Heart right ventricle (tissue), 16 donors: Measurements from ENCODE around the gene HEBP2. TPM values are rescaled to one million over a fixed set of nuclear protein-coding genes. Genes with fewer than 3 reads are reported as not detected.
"Not testable (repeated sequence)": the region's sequence is repeated elsewhere in the genome, so short reads cannot be mapped to it uniquely, and the experiment has no call there.

Experiments
- ATAC-seq, 8 donors: fragments of 200-7000 bp; cut with Tn5 transposase; one replicate each; pipeline ENCODE4 v1.9.1; 2020; ENCODE audit warnings: mild to moderate bottlenecking in 8 of 8, moderate library complexity in 8 of 8, moderate number of reproducible peaks in 1 of 8
- DNase-seq, 2 donors: peaks; one replicate each; pipeline ENCODE4 v3.0.0-alpha.2; 2020
- H3K27ac ChIP-seq, 10 donors: fragments of 200-600 bp; sonication (generic) in 2 of 10; one replicate each; pipeline versions ENCODE4 v1.5.0 to v1.8.0; 2020 to 2022; ENCODE audit warnings: mild to moderate bottlenecking in 3 of 10
- H3K27me3 ChIP-seq, 7 donors: fragments of 200-600 bp; one replicate each; pipeline ENCODE4 v1.8.0; 2021 to 2022; ENCODE audit warnings: mild to moderate bottlenecking in 2 of 7
- H3K36me3 ChIP-seq, 9 donors: fragments of 200-600 bp; sonication (generic) in 1 of 9; one replicate each; pipeline versions ENCODE4 v1.5.0 to v1.8.0; 2020 to 2022; ENCODE audit warnings: mild to moderate bottlenecking in 2 of 9
- H3K4me1 ChIP-seq, 9 donors: fragments of 200-600 bp; sonication (generic) in 1 of 9; one replicate each; pipeline versions ENCODE4 v1.5.0 to v1.8.0; 2020 to 2022; ENCODE audit warnings: mild to moderate bottlenecking in 4 of 9
- H3K4me3 ChIP-seq, 10 donors: fragments of 200-600 bp; sonication (generic) in 2 of 10; one replicate each; pipeline versions ENCODE4 v1.5.0 to v1.8.0; 2020 to 2022; ENCODE audit warnings: mild to moderate bottlenecking in 7 of 10, moderate library complexity in 2 of 10
- H3K9me3 ChIP-seq, 11 donors: fragments of 200-600 bp in 10 of 11; sonication (generic) in 2 of 11; one replicate each; pipeline versions ENCODE4 v1.5.0 to v1.8.0; 2013 to 2022; ENCODE audit warnings: mild to moderate bottlenecking in 2 of 11, control low read depth in 1 of 11, moderate library complexity in 1 of 11
- WGBS, 2 donors: extraction: QIAGEN DNeasy Blood & Tissue Kit; methylation state at CpG; one replicate each; pipeline ENCODE4 v1.1.7; 2013; ENCODE audit warnings: inconsistent platforms in 1 of 2; 5-methylcytosine and 5-hydroxymethylcytosine counted together
- intact Hi-C, 10 donors: fragments of 100-400 bp; cut with DNase I; formaldehyde crosslinking; loops; one replicate each; pipeline versions ENCODE4 v1.11.1 to v1.14.2; 2022
- polyA plus RNA-seq, 2 donors: library from polyadenylated mRNA; stranded (reverse); fragments of 200-250 nt; gene quantifications; one replicate each; pipeline ENCODE4 v1.2.3, GENCODE V29; 2013
- total RNA-seq, 10 donors: library from RNA; stranded (reverse); fragmentation: NEBNext Ultra II Directional in 3 of 10; extraction: Animal tissue kit (Norgen Biotek cat#: 25700) in 3 of 10; gene quantifications; one replicate each; pipeline versions ENCODE4 v1.2.1 to v1.2.4, GENCODE V29; 2021 to 2023
- TF ChIP-seq, protein P1 (sequence below), 9 donors: fragments of 200-600 bp; sonication (generic) in 2 of 9; IDR thresholded peaks; one replicate each; pipeline versions ENCODE4 v1.5.0 to v1.8.0; 2021 to 2022; ENCODE audit warnings: antibody characterized with exemption in 9 of 9, mild to moderate bottlenecking in 5 of 9, moderate library complexity in 1 of 9
- donor health status: Arrhythmogenic right ventricular cardiomyopathy.
- donor health status: ischemic (EF 13 %, LVEDD 7.1; RV severe dilation, severe dysfunction).
- donor health status: healthy with polysubstance abuse.
- donor health status: DM: no; HTN: yes; CAD: no.
- donor health status: DM: no; HTN: no; CAD: no.
- donor health status: ischemic (EF 25% LVEDD 6.9; RV normal size, moderate dysfunction).
- donor health status: ischemic (EF 25% LVEDD 5.7; RV mildly dilated, moderate dysfunction).
- donor health status: healthy.
- donor health status: DM: yes; HTN: yes; CAD: no.
- donor health status: Ischemic cardiomyopathy.
- donor health status: ischemic (EF 35%, LVEDD 5.7; RV mildly dilated, moderate dysfunction).
- donor health status: nonischemic (EF 11% LVEDD 7.7; RV severe dilation, severe dysfunction).
- donor health status: DM: yes; HTN: yes; CAD: no.
- donor health status: PGD.
- donor health status: ischemic (EF 29% LVEDD 5.4; RV normal size, mild dysfunction).
- donor health status: nonischemic (EF 23%, LVEDD 6.1; RV moderate dilation, normal function).

HEBP2 gene
- total and polyA plus RNA-seq, 12 donors = 44.1 to 123 (median 100) TPM

DNA sequence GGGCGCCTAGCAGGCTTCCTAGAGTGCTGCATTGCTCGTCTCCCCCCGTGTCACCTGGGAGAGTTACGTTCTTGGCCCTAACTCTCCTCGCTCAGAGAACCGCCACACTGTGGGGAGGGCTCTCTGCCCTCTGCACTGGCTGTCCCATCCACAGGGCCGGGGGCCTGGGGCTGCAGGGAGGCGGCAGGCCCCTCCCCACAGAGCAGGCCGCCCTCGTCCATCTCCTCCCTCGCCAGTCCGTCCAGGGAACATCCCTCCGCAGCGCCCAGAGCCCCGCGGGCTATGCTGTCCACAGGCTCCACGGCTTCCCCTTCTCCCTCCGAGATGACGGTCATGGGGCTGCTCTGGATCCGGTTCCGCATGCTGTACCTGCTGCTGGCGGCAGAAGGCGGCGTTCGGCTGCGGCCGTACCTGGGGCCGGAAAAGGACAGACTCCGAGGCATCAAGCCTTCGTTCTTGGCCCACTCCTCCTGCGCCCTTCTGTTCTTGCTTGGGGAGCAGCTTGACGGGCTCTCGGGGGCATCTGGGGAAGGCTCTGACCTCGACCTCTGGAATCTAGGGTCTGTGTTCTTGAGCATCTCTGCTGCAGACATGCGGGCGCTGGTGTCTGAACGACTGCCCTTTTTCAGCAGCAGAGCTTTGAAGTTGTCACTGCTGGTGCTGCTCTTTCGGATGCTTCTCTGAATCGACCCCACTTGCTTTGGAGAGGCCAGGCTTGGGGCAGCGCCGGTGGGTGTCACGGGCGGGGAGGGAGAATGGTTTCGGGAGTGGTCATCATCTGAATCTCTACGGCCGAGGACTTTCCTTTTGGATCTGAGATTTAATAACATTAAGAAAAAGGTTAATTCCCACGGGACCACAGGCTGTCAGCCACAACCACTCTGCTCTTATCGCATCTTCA is 20.2 kb downstream of the HEBP2 start:
- Histone ChIP-seq H3K36me3 (peaks cover 0 to 45% (median 13%) of the 10 kb centered on the region in 9 donors), H3K9me3 (no peaks in the 10 kb centered on the region), H3K27ac (no peak overlapping the region), H3K27me3 (no peaks in the 10 kb centered on the region), H3K4me1 (peaks cover 0 to 42% (median 21%) of the 10 kb centered on the region in 9 donors), H3K4me3 (no peak overlapping the region)
- TF ChIP-seq, protein P1, sequence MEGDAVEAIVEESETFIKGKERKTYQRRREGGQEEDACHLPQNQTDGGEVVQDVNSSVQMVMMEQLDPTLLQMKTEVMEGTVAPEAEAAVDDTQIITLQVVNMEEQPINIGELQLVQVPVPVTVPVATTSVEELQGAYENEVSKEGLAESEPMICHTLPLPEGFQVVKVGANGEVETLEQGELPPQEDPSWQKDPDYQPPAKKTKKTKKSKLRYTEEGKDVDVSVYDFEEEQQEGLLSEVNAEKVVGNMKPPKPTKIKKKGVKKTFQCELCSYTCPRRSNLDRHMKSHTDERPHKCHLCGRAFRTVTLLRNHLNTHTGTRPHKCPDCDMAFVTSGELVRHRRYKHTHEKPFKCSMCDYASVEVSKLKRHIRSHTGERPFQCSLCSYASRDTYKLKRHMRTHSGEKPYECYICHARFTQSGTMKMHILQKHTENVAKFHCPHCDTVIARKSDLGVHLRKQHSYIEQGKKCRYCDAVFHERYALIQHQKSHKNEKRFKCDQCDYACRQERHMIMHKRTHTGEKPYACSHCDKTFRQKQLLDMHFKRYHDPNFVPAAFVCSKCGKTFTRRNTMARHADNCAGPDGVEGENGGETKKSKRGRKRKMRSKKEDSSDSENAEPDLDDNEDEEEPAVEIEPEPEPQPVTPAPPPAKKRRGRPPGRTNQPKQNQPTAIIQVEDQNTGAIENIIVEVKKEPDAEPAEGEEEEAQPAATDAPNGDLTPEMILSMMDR (IDR thresholded peaks at IDR 0.05) = no peak
- 92 to 93% methylated on average over 48 of the region's 48 CpGs for WGBS, 2 donors
- intact Hi-C loops = loop anchor here in 4 of 10 donors (10.0 kb wide), 2 partner anchors 309 to 341 kb away; no protein-coding TSS in a partner anchor
- DNase-seq = no peak
- ATAC-seq = peak in 1 of 8 donors; percentile 25

DNA sequence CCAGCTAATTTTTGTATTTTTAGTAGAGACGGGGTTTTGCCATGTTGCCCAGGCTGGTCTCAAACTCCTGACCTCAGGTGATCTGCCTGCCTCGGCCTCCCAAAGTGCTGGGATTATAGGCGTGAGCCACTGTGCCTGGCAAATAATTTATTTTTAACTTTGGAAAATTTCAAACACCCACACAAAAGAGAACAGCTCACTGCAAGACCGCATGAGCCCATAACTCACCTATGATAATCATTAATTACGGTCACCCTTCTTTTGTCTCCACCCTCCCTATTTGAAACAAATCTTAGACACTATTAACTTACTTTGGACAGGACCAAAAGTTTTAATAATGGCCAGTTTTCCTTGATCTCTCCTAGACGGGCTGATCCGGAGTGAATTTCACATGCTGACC is 21.2 kb downstream of the HEBP2 start:
- peaks cover 0 to 50% (median 31%) of the 10 kb centered on the region in 9 donors for H3K4me1 ChIP-seq
- not testable (repeated sequence) for DNase-seq, H3K9me3 ChIP-seq, H3K27ac ChIP-seq, ATAC-seq, H3K27me3 ChIP-seq, H3K4me3 ChIP-seq
- WGBS, 2 donors = 91% methylated on average over 7 of the region's 7 CpGs
- peaks cover 0 to 45% (median 13%) of the 10 kb centered on the region in 9 donors for H3K36me3 ChIP-seq
- intact Hi-C loops = loop anchor here in 9 of 10 donors (5.0 to 10.0 kb wide), 7 partner anchors 87 to 347 kb away; partner anchors contain the start of gene CCDC28A (in 1 of the 9)

DNA sequence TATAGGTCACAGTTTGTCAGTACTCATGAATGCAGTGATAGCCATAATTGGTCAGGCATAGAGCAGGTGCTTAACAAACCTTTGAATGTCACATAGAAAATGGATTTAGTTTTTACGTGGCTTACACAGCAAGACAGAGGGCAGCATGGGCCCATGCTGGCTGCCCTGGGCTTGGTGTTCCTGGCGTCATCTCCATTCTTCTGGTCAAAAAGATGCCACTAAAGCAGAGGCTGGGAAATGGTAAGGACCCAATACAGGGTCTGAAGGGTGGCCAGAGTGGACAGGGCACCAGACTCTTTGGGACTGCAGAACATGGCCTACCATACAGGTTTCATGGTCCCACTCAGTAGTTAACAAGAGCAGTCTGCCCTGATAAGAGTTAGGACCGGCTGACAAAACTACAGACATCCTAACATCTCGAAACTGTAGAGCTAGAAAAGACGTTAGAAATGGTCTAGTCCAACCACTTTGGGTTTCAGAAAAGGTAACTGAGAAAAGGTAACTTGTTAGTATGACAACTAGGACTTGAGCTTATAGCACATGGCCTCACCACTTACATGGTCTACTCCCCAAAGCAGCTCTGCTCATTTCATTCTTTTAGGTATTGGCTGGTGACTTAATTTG is 22.6 kb downstream of the HEBP2 start:
- 71 to 73% methylated on average over 5 of the region's 5 CpGs for WGBS, 2 donors
- TF ChIP-seq, protein P1 (IDR thresholded peaks at IDR 0.05) = peak in 2 of 9 donors; percentile 10 to 21
- H3K27me3 ChIP-seq = no peaks in the 10 kb centered on the region
- H3K4me1 ChIP-seq = peaks cover 0 to 59% (median 38%) of the 10 kb centered on the region in 9 donors
- H3K27ac ChIP-seq = peak overlapping the region in 4 of 10 donors; percentile 16 to 30 (median 24)
- no peak overlapping the region for H3K4me3 ChIP-seq
- intact Hi-C loops = loop anchor here in 9 of 10 donors (5.0 to 10.0 kb wide), 7 partner anchors 86 to 346 kb away; partner anchors contain the start of gene CCDC28A (in 1 of the 9)
- ATAC-seq (no peak), DNase-seq (no peak)
- no peaks in the 10 kb centered on the region for H3K9me3 ChIP-seq
- H3K36me3 ChIP-seq = peaks cover 0 to 41% (median 13%) of the 10 kb centered on the region in 9 donors

DNA sequence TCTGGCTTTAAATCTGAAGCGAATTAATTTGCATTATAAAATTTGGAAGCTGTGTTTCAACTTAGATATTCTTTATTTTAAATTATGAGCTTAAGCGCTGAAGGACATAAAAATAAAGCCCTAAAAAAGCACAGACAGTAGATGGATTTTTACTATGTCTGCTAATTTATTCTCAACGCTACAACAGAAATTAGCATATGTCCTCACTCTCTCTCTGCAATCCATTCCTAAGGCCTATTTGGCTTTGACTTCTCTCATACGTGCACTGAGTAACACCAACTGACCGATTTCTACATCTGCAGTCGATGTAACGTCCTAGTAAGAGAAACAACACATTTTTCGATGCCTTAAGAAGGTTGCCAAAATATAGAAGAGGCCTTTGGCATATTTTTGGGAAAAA is 23.7 kb downstream of the HEBP2 start:
- intact Hi-C loops = loop anchor here (2.0 to 10.0 kb wide), 10 partner anchors 85 to 345 kb away; partner anchors contain the start of gene CCDC28A (in 1 of the 10)
- WGBS, 2 donors = 64 to 75% methylated on average over 8 of the region's 8 CpGs
- no peak overlapping the region for H3K4me3 ChIP-seq
- H3K27me3 ChIP-seq = no peaks in the 10 kb centered on the region
- DNase-seq (no peak), ATAC-seq (no peak)
- TF ChIP-seq, protein P1 (IDR thresholded peaks at IDR 0.05) = no peak
- peaks cover 0 to 65% (median 40%) of the 10 kb centered on the region in 9 donors for H3K4me1 ChIP-seq
- H3K36me3 ChIP-seq = peaks cover 0 to 50% (median 13%) of the 10 kb centered on the region in 9 donors
- H3K27ac ChIP-seq = peak overlapping the region in 7 of 10 donors; percentile 45 to 83 (median 52)
- H3K9me3 ChIP-seq = no peaks in the 10 kb centered on the region
